Gastrocnemius medialis (tissue), 4 donors: Measurements from ENCODE around the gene PDE4D. TPM values are rescaled to one million over a fixed set of nuclear protein-coding genes. Genes with fewer than 3 reads are reported as not detected.

Experiments used
- ATAC-seq, 2 donors: fragments of 150-250 bp; one replicate each; pipeline ENCODE4 v1.9.1; 2016
- DNase-seq, 2 donors: peaks; one replicate each; pipeline ENCODE4 v3.0.0-alpha.2; 2019
- H3K27ac ChIP-seq, 4 donors: fragments of 200-600 bp; sonication (generic); 1 replicate in 1 of 4; 2 replicates in 3 of 4; pipeline ENCODE4 v1.5.1; 2016 to 2018; ENCODE audit warnings: mild to moderate bottlenecking in 2 of 4, moderate library complexity in 1 of 4
- H3K27me3 ChIP-seq, 3 donors: fragments of 200-600 bp; sonication (generic) in 2 of 3; 1 replicate in 1 of 3; 2 replicates in 2 of 3; pipeline versions ENCODE4 v1.5.1 to v1.6.0; 2016 to 2019; ENCODE audit warnings: mild to moderate bottlenecking in 1 of 3, moderate library complexity in 1 of 3
- H3K36me3 ChIP-seq, 2 donors: fragments of 200-600 bp; sonication (generic) in 1 of 2; one replicate each; pipeline ENCODE4 v1.5.1; 2017 to 2018
- H3K4me1 ChIP-seq, 2 donors: fragments of 200-600 bp; sonication (generic) in 1 of 2; one replicate each; pipeline ENCODE4 v1.5.1; 2016 to 2017; ENCODE audit warnings: mild to moderate bottlenecking in 2 of 2
- H3K4me3 ChIP-seq, 4 donors: fragments of 200-600 bp; sonication (generic) in 3 of 4; 1 replicate in 1 of 4; 2 replicates in 3 of 4; pipeline ENCODE4 v1.5.1; 2016 to 2019; ENCODE audit warnings: mild to moderate bottlenecking in 2 of 4
- H3K9me3 ChIP-seq, 3 donors: fragments of 200-600 bp; sonication (generic) in 2 of 3; 1 replicate in 1 of 3; 2 replicates in 2 of 3; pipeline ENCODE4 v1.5.1; 2016 to 2019
- POLR2A ChIP-seq, 2 donors: fragments of 450-650 bp; IDR thresholded peaks; one replicate each; pipeline ENCODE4 v1.6.1; 2017; ENCODE audit warnings: antibody characterized with exemption in 2 of 2, mild to moderate bottlenecking in 2 of 2, moderate library complexity in 2 of 2
- in situ Hi-C, 4 donors: fragments of 200-750 bp; cut with MboI; loops; one replicate each; pipeline versions ENCODE4 v1.15.0 to v1.8.0; 2017; ENCODE audit warnings: low sequenced_read_pairs in 4 of 4
- intact Hi-C: fragments of 100-400 bp; cut with DNase I; formaldehyde crosslinking; loops from one replicate; pipeline ENCODE4 v1.15.1; 2023; ENCODE audit warnings: low total_unique reads
- total RNA-seq, 4 donors: library from RNA; depleted of rRNA; stranded (reverse); fragments of >200 nt; gene quantifications; one replicate each; pipeline versions ENCODE4 v1.1.0 to v1.2.3, GENCODE V29; 2016
- TF ChIP-seq, protein P1 (sequence below), 5 experiments: fragments of 450-650 bp in 3 of 5; fragments of 200-600 bp in 2 of 5; sonication (generic) in 2 of 5; IDR thresholded peaks in 4 of 5; conservative IDR thresholded peaks in 1 of 5; 1 replicate in 4 of 5; 2 replicates in 1 of 5; pipeline ENCODE4 v1.5.1; 2016 to 2019; ENCODE audit warnings: antibody characterized with exemption in 5 of 5, mild to moderate bottlenecking in 3 of 5, moderate library complexity in 3 of 5

Gene PDE4D
- total RNA-seq, 4 donors from 2014 or later = 133 to 223 (median 185) TPM

- Histone ChIP-seq H3K27ac (peak overlapping the region in 2 of 4 donors; percentile 14 to 48), H3K9me3 (no peaks in the 10 kb centered on the region), H3K4me3 (no peak overlapping the region), H3K4me1 (peaks cover 76 to 83% of the 10 kb centered on the region in 2 donors), H3K36me3 (no peaks in the 10 kb centered on the region), H3K27me3 (no peaks in the 10 kb centered on the region)
- no peak for DNase-seq
- in situ Hi-C loops = no loop called here
- TF ChIP-seq, protein P1, sequence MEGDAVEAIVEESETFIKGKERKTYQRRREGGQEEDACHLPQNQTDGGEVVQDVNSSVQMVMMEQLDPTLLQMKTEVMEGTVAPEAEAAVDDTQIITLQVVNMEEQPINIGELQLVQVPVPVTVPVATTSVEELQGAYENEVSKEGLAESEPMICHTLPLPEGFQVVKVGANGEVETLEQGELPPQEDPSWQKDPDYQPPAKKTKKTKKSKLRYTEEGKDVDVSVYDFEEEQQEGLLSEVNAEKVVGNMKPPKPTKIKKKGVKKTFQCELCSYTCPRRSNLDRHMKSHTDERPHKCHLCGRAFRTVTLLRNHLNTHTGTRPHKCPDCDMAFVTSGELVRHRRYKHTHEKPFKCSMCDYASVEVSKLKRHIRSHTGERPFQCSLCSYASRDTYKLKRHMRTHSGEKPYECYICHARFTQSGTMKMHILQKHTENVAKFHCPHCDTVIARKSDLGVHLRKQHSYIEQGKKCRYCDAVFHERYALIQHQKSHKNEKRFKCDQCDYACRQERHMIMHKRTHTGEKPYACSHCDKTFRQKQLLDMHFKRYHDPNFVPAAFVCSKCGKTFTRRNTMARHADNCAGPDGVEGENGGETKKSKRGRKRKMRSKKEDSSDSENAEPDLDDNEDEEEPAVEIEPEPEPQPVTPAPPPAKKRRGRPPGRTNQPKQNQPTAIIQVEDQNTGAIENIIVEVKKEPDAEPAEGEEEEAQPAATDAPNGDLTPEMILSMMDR (IDR thresholded peaks at IDR 0.05 in 4 of 5, conservative IDR thresholded peaks at IDR 0.05 in 1 of 5) = no peak
- no peak for TF ChIP-seq POLR2A (IDR thresholded peaks at IDR 0.05)
- ATAC-seq = no peak
- intact Hi-C loops = no loop called here
Measured at GRCh38 chr5:59346982-59347381, 546.5 kb downstream of the PDE4D start.

- Histone ChIP-seq H3K4me3 (no peak overlapping the region), H3K27me3 (no peaks in the 10 kb centered on the region), H3K27ac (peak overlapping the region; percentile 7 to 48 (median 12)), H3K36me3 (no peaks in the 10 kb centered on the region), H3K4me1 (peaks cover 75 to 83% of the 10 kb centered on the region in 2 donors), H3K9me3 (no peaks in the 10 kb centered on the region)
- DNase-seq (no peak), ATAC-seq (no peak)
- in situ Hi-C loops = no loop called here
- TF ChIP-seq POLR2A (IDR thresholded peaks at IDR 0.05) = no peak
- TF ChIP-seq, protein P1 (IDR thresholded peaks at IDR 0.05 in 4 of 5, conservative IDR thresholded peaks at IDR 0.05 in 1 of 5) = no peak
- intact Hi-C loops = no loop called here
Measured at GRCh38 chr5:59346514-59346913, 547.0 kb downstream of the PDE4D start.

DNA sequence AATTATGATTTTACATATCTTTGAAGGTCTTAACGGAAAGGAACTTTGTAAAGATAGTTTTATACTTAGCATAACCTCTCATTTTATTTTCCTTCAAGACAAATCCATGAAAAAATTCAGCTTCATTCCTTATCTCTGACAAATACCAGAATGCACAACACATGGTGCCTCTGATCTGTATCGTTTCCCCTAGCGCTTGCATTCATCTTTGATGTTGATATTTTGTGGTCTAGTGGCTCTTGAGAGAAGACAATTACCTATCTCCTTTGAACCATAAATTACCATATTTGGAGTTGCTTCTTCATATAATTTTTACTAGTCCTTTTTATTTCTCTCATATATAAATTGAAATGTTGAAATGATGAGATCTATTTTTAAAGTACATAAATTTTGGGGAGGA is 551.3 kb downstream of the PDE4D start:
- in situ Hi-C loops = no loop called here
- TF ChIP-seq, protein P1 (IDR thresholded peaks at IDR 0.05 in 4 of 5, conservative IDR thresholded peaks at IDR 0.05 in 1 of 5) = no peak
- no peak for TF ChIP-seq POLR2A (IDR thresholded peaks at IDR 0.05)

GRCh38 chr5:59341760-59342159 is 551.8 kb downstream of the PDE4D start:
- ATAC-seq = no peak
- no peaks in the 10 kb centered on the region for H3K27me3 ChIP-seq
- DNase-seq = no peak
- intact Hi-C loops = no loop called here
- TF ChIP-seq, protein P1 (IDR thresholded peaks at IDR 0.05 in 4 of 5, conservative IDR thresholded peaks at IDR 0.05 in 1 of 5) = no peak
- TF ChIP-seq POLR2A (IDR thresholded peaks at IDR 0.05) = no peak
- H3K9me3 ChIP-seq = no peaks in the 10 kb centered on the region
- H3K4me3 ChIP-seq = no peak overlapping the region
- H3K36me3 ChIP-seq = no peaks in the 10 kb centered on the region
- H3K27ac ChIP-seq = no peak overlapping the region
- in situ Hi-C loops = no loop called here
- H3K4me1 ChIP-seq = peaks cover 50% of the 10 kb centered on the region in 2 donors

More for the DNA sequence above, 551.3 kb downstream of the PDE4D start:
- Histone ChIP-seq H3K4me1 (peaks cover 50% of the 10 kb centered on the region in 2 donors), H3K9me3 (no peaks in the 10 kb centered on the region), H3K27ac (no peak overlapping the region), H3K36me3 (no peaks in the 10 kb centered on the region), H3K4me3 (no peak overlapping the region), H3K27me3 (no peaks in the 10 kb centered on the region)
- intact Hi-C loops = no loop called here
- ATAC-seq (no peak), DNase-seq (no peak)

- TF ChIP-seq POLR2A (IDR thresholded peaks at IDR 0.05) = no peak
- TF ChIP-seq, protein P1 (IDR thresholded peaks at IDR 0.05 in 4 of 5, conservative IDR thresholded peaks at IDR 0.05 in 1 of 5) = no peak
Measured at GRCh38 chr5:59341155-59341554, 552.4 kb downstream of the PDE4D start.

More at GRCh38 chr5:59341155-59341554, 552.4 kb downstream of the PDE4D start:
- Histone ChIP-seq H3K27me3 (no peaks in the 10 kb centered on the region), H3K36me3 (no peaks in the 10 kb centered on the region), H3K4me3 (no peak overlapping the region), H3K27ac (peak overlapping the region in 1 of 4 donors; percentile 27), H3K9me3 (no peaks in the 10 kb centered on the region), H3K4me1 (peaks cover 48 to 50% of the 10 kb centered on the region in 2 donors)
- in situ Hi-C loops (no loop called here), intact Hi-C loops (no loop called here)
- DNase-seq = no peak
- no peak for ATAC-seq
